GM12878 (cell line): Measurements from ENCODE around the gene CALR. TPM values are rescaled to one million over a fixed set of nuclear protein-coding genes. Genes with fewer than 3 reads are reported as not detected.

ENCODE experiments used
- BHLHE40 ChIP-seq, 2 experiments: fragments of 450-650 bp in 1 of 2; IDR thresholded peaks; 2 replicates each; pipeline ENCODE4 v1.6.1; 2011 to 2017; ENCODE audit warnings: low read depth in 2 of 2, borderline replicate concordance in 1 of 2, improper control_type of control experiment in 1 of 2, low read length in 1 of 2, mild to moderate bottlenecking in 1 of 2
- CEBPB ChIP-seq, 2 experiments: fragments of 150-350 bp in 1 of 2; IDR thresholded peaks; 2 replicates each; pipeline ENCODE4 v1.6.1; 2012 to 2014; ENCODE audit warnings: low read depth in 2 of 2, low read length in 2 of 2, borderline replicate concordance in 1 of 2, inconsistent platforms in 1 of 2
- EED ChIP-seq: sonication (generic); IDR thresholded peaks from 2 replicates; pipeline ENCODE4 v1.6.1; 2016; ENCODE audit warnings: antibody characterized with exemption, low read depth
- EZH2 ChIP-seq: IDR thresholded peaks from 2 replicates; pipeline ENCODE4 v1.6.1; 2012; ENCODE audit warnings: low read depth, mild to moderate bottlenecking, control low read depth, inconsistent platforms, low read length, borderline replicate concordance; ENCODE audit not compliant: control insufficient read depth
- HDAC6 ChIP-seq: fragments of 200-600 bp; sonication (generic); IDR thresholded peaks from one replicate; pipeline ENCODE4 v1.8.0; 2017; ENCODE audit warnings: antibody characterized with exemption; ENCODE audit not compliant: unreplicated experiment
- JUNB ChIP-seq: IDR thresholded peaks from 2 replicates; pipeline ENCODE4 v1.6.1; 2016; ENCODE audit warnings: antibody characterized with exemption, mild to moderate bottlenecking
- KDM1A ChIP-seq: fragments of 200-600 bp; sonication (generic); IDR thresholded peaks from 2 replicates; pipeline ENCODE4 v1.6.1; 2016; ENCODE audit warnings: borderline replicate concordance
- MXI1 ChIP-seq: fragments of 150-350 bp; IDR thresholded peaks from 2 replicates; pipeline ENCODE4 v1.6.1; 2011; ENCODE audit warnings: low read depth, mild to moderate bottlenecking, inconsistent platforms, low read length, improper control_type of control experiment
- RBBP5 ChIP-seq: fragments of 200-600 bp; sonication (generic); conservative IDR thresholded peaks from 2 replicates; pipeline ENCODE4 v1.6.1; 2016
- SMARCA5 ChIP-seq: fragments of 450-650 bp; IDR thresholded peaks from 2 replicates; pipeline ENCODE4 v1.6.1; 2017; ENCODE audit warnings: mild to moderate bottlenecking
- SUPT20H ChIP-seq: IDR thresholded peaks from 2 replicates; pipeline ENCODE4 v1.6.1; 2011; ENCODE audit warnings: low read depth, mild to moderate bottlenecking, low read length, moderate library complexity, borderline replicate concordance; ENCODE audit not compliant: control insufficient read depth
- ZBED1 ChIP-seq: IDR thresholded peaks from 2 replicates; pipeline ENCODE4 v1.6.1; 2016; ENCODE audit warnings: borderline replicate concordance
- polyA plus RNA-seq, 11 experiments: library from polyadenylated mRNA; depleted of rRNA in 4 of 11; unstranded in 6 of 11; stranded (reverse) in 5 of 11; fragments of >200 nt; fragmentation: Nextera tagmentation in 4 of 11; fragmentation: Illumina TruSeq in 1 of 11; extraction: Ambion mirVana in 4 of 11; extraction: Trizol in 1 of 11; gene quantifications; 1 replicate in 1 of 11; 2 replicates in 10 of 11; pipeline versions ENCODE4 v1.2.1 to v1.2.3, GENCODE V29; 2011 to 2016; ENCODE audit warnings: inconsistent platforms in 2 of 11, missing spikeins in 2 of 11, low read depth in 1 of 11
- total RNA-seq, 4 experiments: library from RNA; depleted of rRNA in 3 of 4; stranded (reverse); fragments of >200 nt in 3 of 4; fragmentation: Illumina TruSeq in 1 of 4; extraction: Trizol in 1 of 4; gene quantifications; 2 replicates each; pipeline versions ENCODE4 v1.2.1 to v1.2.3, GENCODE V29; 2013 to 2021
- TF ChIP-seq, protein P1 (sequence below): fragments of 450-650 bp; conservative IDR thresholded peaks from 2 replicates; pipeline ENCODE4 v1.6.1; 2017; ENCODE audit warnings: mild to moderate bottlenecking, moderate library complexity
- TF ChIP-seq, protein P2 (sequence below): fragments of 450-650 bp; formaldehyde crosslinking; IDR thresholded peaks from 2 replicates; pipeline ENCODE4 v1.5.0; 2022; ENCODE audit warnings: mild to moderate bottlenecking, missing genetic modification characterization
- TF ChIP-seq, protein P3 (sequence below): IDR thresholded peaks from 2 replicates; pipeline ENCODE4 v1.6.1; 2012; ENCODE audit warnings: low read depth, low read length, improper control_type of control experiment

CALR gene
- total and polyA plus RNA-seq, 10 of the 15 experiments (the other 5 are each of a cell fraction or from before 2014, with no cell fraction given): 202 to 1,451 (median 749) TPM

DNA sequence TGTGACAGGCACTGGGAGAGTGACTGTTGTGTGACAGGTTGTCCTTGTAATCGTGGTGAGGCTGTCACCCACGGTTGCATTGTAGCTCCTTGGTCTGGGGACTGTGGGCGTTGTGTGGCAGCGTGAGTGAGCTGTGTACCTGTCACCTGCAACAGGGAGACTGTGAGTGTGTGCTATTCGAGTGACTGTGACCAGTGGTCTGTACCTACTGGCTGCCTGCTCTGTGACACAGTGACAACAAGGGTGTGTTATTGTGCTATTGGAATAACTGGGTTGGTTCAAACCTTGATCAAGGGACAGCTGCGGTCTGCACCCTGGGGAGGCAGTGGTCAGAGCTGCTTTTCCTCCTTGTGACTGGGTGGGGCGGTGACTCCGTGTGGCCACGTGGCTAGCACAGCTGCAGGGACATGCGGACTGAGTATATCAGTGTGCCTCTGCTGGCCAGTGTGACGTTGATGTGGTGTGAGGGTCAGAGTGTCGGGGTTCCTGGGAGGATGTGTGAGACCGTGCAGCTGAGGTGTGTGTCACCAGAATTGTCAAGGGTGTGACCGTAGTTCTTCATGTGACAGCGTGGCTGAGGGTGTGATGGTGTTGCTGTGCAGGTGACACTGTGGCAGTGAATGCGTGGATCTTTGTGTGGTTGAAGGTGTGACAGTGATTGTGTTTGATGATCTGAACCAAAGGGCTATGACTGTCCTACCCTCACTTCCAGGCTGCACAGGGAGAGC, 46.8 kb downstream of the CALR start (continued):
- TF ChIP-seq EED (no peak), JUNB (no peak), CEBPB (IDR thresholded peaks at IDR 0.05; ENCODE audit: borderline replicate concordance in 1 of 2, low read depth in 2 of 2, low read length in 2 of 2) (no peak), RBBP5 (no peak), HDAC6 (no peak), SUPT20H (no peak), ZBED1 (no peak), BHLHE40 (IDR thresholded peaks at IDR 0.05; ENCODE audit: borderline replicate concordance in 1 of 2, low read depth in 2 of 2, low read length in 1 of 2) (peak; percentile 90 to 96; a peak in 3 of 4 replicates), MXI1 (peak; percentile 67), SMARCA5 (no peak), EZH2 (no peak), KDM1A (no peak)
- TF ChIP-seq, protein P1, sequence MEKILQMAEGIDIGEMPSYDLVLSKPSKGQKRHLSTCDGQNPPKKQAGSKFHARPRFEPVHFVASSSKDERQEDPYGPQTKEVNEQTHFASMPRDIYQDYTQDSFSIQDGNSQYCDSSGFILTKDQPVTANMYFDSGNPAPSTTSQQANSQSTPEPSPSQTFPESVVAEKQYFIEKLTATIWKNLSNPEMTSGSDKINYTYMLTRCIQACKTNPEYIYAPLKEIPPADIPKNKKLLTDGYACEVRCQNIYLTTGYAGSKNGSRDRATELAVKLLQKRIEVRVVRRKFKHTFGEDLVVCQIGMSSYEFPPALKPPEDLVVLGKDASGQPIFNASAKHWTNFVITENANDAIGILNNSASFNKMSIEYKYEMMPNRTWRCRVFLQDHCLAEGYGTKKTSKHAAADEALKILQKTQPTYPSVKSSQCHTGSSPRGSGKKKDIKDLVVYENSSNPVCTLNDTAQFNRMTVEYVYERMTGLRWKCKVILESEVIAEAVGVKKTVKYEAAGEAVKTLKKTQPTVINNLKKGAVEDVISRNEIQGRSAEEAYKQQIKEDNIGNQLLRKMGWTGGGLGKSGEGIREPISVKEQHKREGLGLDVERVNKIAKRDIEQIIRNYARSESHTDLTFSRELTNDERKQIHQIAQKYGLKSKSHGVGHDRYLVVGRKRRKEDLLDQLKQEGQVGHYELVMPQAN: no peak
- TF ChIP-seq, protein P2, sequence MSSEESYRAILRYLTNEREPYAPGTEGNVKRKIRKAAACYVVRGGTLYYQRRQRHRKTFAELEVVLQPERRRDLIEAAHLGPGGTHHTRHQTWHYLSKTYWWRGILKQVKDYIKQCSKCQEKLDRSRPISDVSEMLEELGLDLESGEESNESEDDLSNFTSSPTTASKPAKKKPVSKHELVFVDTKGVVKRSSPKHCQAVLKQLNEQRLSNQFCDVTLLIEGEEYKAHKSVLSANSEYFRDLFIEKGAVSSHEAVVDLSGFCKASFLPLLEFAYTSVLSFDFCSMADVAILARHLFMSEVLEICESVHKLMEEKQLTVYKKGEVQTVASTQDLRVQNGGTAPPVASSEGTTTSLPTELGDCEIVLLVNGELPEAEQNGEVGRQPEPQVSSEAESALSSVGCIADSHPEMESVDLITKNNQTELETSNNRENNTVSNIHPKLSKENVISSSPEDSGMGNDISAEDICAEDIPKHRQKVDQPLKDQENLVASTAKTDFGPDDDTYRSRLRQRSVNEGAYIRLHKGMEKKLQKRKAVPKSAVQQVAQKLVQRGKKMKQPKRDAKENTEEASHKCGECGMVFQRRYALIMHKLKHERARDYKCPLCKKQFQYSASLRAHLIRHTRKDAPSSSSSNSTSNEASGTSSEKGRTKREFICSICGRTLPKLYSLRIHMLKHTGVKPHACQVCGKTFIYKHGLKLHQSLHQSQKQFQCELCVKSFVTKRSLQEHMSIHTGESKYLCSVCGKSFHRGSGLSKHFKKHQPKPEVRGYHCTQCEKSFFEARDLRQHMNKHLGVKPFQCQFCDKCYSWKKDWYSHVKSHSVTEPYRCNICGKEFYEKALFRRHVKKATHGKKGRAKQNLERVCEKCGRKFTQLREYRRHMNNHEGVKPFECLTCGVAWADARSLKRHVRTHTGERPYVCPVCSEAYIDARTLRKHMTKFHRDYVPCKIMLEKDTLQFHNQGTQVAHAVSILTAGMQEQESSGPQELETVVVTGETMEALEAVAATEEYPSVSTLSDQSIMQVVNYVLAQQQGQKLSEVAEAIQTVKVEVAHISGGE (CRISPR knock-in tag): no peak
- TF ChIP-seq, protein P3, sequence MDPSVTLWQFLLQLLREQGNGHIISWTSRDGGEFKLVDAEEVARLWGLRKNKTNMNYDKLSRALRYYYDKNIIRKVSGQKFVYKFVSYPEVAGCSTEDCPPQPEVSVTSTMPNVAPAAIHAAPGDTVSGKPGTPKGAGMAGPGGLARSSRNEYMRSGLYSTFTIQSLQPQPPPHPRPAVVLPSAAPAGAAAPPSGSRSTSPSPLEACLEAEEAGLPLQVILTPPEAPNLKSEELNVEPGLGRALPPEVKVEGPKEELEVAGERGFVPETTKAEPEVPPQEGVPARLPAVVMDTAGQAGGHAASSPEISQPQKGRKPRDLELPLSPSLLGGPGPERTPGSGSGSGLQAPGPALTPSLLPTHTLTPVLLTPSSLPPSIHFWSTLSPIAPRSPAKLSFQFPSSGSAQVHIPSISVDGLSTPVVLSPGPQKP: no peak
